ENCODE measurements around the gene PRKACB.

GRCh38 chr1:84103197-84103992 is 40.7 kb upstream of the PRKACB start:
- no peak for TF ChIP-seq CTCF (IDR thresholded peaks at IDR 0.05)
- TF ChIP-seq POLR2AphosphoS5 (IDR thresholded peaks at IDR 0.05; ENCODE audit: insufficient read depth in 1 of 2, low read depth in 1 of 2), result no peak
